IPS-18c (cell line): ENCODE results near the gene ICAM4.
"Not testable (repeated sequence)": the region's sequence is repeated elsewhere in the genome, so short reads cannot be mapped to it uniquely, and the experiment has no call there.

Experiments used
- H3K4me3 ChIP-seq: 2 replicates; pipeline ENCODE4 v1.7.0; 2013; ENCODE audit warnings: low read depth, mild to moderate bottlenecking, low read length, moderate library complexity; ENCODE audit not compliant: insufficient read depth
- H3K9me3 ChIP-seq: one replicate; pipeline ENCODE4 v1.6.1; 2013; ENCODE audit warnings: mild to moderate bottlenecking, low read length, moderate library complexity; ENCODE audit not compliant: control insufficient read depth, insufficient read depth

The ICAM4 gene

DNA sequence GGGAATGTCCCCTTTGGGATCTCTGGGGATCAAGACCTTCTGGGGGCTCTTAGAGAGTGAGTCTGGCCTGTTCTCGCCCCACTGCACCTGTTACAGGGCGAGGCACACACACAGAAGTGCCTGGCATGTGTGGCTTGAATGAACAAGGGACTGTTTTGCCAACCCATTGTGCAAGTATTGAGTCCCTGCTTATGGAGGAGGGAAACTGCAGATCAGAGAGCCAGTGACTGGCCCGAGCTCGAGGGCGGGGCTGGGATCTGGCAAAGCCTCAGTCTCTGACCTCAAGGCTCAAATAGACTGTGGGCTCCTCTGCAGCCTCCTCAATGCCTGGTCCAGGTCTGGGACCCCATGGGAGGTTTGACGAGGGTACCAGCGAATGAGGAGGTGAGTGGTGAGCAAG, 41.0 kb downstream of the ICAM4 start:
- Histone ChIP-seq H3K9me3 (no peaks in the 10 kb centered on the region), H3K4me3 (no peak overlapping the region)

GRCh38 chr19:10328558-10329429, 42.0 kb downstream of the ICAM4 start:
- Histone ChIP-seq H3K4me3 (no peak overlapping the region), H3K9me3 (no peaks in the 10 kb centered on the region)

GRCh38 chr19:10329555-10329954, 42.8 kb downstream of the ICAM4 start:
- Histone ChIP-seq H3K4me3 (no peak overlapping the region), H3K9me3 (no peaks in the 10 kb centered on the region)

DNA sequence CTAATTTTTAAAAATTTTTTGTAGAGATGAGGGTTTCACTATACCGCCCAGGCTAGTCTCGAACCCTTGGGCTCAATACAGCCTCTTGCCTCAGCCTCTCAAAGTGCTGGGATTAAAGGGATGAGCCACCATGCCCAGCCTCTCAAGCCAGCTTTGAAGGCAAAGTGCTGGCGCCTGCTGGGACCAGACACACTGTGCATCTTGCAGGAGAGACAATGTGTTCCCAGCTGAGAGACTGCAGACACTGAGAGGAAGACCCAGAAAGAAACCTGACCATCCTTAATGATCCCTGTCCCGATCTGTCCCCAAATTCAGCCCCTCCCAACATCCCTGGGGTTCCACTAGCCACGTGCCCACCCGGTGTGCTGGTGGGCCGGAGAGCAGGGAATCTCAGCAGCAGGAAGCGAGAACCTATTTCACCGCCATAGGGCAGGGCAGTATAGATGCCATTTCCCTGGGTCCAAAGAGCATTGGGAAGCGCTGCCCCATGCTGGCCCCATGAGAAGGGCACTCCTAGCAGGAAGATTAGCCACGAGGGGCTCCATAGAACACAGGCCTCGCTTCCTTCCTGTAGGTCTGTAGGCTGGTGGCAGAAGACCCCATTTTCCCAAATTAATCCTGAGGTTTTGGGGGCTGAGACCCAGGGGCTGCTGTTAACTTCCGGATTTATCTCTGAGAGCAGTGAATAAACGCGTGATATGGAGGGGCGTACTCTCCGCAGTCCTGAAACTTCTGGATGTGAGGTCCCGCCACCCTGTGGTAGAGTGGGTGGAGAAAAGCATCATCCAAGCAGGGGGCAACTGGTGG, 45.6 kb downstream of the ICAM4 start:
- Histone ChIP-seq H3K9me3 (no peaks in the 10 kb centered on the region), H3K4me3 (peak overlapping the region; percentile 95)

GRCh38 chr19:10332965-10333757, 46.4 kb downstream of the ICAM4 start, which contains the start of gene RAVER1:
Gene RAVER1 (minus strand): TSS chr19:10333529. CDS start chr19:10333507, 22 bp downstream.
- Histone ChIP-seq H3K9me3 (no peaks in the 10 kb centered on the region), H3K4me3 (peak within 1 kb of the TSS; percentile 95)

DNA sequence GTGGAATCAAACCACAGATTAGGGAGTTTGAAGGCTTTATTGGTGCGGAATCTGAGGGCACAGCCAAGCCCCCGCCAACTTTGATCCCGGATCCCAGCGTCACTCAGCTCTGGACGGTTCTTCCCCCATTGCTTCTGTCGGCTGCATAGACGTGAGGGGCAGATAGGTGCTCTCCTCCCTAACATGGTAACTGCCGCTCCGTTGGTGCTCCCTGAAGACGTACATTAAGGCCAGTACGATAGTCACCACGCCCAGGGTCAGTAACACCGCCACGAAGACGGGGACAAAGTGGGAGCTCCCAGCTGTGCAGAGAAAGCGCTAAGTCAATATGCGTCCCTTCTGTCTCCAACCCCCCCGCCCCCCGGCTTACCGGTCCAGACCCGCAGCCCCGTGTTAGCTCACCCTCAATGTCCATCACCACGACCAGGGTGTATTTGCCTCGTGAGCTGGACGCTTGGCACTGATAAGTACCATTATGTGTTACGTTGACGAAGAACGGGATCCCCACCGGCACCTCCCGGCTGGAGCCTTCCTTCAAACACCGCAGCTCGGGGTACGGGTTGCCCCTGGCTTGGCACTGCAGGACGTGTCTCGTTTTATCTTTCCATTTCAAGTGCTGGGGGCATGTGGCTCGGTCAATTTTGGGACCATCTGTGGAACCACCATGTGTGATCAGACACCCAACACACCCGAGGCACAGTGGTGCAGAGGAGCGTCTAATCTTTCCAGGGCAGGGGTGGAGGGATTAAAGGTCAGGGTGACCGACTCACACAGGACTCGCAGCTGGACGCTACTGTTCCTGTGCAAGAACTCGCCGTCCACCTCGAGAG, 47.2 kb downstream of the ICAM4 start:
- H3K9me3 ChIP-seq = no peaks in the 10 kb centered on the region
- H3K4me3 ChIP-seq = peak overlapping the region; percentile 95

DNA sequence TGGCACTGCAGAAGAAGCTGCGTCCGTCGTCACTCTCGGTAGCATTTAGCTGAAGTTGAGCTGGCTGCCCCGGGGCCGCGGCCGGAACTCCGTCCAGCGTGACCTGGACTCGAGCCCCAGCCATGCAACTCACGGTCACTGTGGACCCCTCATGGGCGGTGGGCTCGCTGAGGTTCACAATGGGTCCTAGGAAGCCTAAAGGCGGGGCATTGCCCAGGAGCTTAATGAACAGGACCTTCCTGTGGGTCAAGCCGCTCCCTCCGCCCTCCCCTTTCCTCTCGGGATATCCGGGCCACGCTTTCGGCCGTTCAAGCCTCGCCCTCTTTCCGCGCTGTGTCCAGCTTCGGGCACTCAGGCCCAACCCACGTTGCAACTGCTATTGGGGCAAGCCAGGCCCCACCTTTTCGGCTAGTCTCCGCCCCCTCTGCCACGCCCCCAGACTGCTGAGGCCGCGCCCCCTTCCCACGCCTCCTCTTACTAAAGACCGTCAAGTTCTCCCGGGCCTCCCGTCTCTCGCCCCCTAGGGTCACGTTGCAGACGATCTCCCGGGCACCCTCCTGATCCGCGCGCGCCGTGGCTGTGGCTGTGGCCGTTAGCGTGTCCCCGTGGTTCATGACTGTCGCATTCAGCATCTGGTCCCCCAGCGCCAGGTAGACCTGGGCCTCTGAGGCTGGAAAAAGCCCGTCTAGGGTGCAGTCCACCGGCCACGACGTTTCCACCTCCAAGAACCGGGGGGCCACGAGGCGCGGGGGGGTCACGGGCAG, 48.0 kb downstream of the ICAM4 start:
- peak overlapping the region; percentile 95 for H3K4me3 ChIP-seq
- H3K9me3 ChIP-seq = no peaks in the 10 kb centered on the region

GRCh38 chr19:10335352-10335985, 48.7 kb downstream of the ICAM4 start:
- Histone ChIP-seq H3K9me3 (no peaks in the 10 kb centered on the region), H3K4me3 (0 out of 2 replicates have a peak overlapping the region, but pooled peaks have one; percentile 9)

DNA sequence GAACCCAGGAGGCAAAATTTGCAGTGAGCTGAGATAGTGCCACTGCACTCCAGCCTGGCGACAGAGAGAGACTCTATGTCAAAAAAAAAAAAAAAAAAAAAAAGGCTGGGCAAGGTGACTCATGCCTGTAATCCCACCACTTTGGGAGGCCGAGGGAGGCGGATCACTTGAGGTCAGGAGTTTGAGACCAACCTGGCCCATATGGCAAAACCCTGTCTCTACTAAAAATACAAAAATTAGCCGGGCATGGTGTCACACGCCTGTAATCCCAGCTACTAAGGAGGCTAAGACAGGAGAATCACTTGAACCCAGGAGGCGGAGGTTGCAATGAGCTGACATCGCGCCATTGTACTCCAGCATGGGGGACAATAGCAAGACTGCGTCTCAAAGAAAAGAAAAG, 50.0 kb downstream of the ICAM4 start:
- not testable (repeated sequence) for H3K9me3 ChIP-seq, H3K4me3 ChIP-seq
